SK-N-MC (cell line): ENCODE results near the gene APH1B.

ENCODE experiments used
- EZH2 ChIP-seq: fragments of 200-600 bp; sonication (generic); IDR thresholded peaks from one replicate; pipeline ENCODE4 v1.6.1; 2017; ENCODE audit warnings: antibody characterized with exemption
- FOXP2 ChIP-seq: optimal IDR thresholded peaks from 2 replicates; pipeline ENCODE3; 2011; ENCODE audit warnings: mild to moderate bottlenecking, moderate library complexity; ENCODE audit not compliant: insufficient read depth; ENCODE audit errors: extremely low read length, control extremely low read depth
- POLR2AphosphoS5 ChIP-seq: IDR thresholded peaks from 2 replicates; pipeline ENCODE4 v1.6.1; 2012; ENCODE audit warnings: mild to moderate bottlenecking, low read depth, low read length, borderline replicate concordance

DNA sequence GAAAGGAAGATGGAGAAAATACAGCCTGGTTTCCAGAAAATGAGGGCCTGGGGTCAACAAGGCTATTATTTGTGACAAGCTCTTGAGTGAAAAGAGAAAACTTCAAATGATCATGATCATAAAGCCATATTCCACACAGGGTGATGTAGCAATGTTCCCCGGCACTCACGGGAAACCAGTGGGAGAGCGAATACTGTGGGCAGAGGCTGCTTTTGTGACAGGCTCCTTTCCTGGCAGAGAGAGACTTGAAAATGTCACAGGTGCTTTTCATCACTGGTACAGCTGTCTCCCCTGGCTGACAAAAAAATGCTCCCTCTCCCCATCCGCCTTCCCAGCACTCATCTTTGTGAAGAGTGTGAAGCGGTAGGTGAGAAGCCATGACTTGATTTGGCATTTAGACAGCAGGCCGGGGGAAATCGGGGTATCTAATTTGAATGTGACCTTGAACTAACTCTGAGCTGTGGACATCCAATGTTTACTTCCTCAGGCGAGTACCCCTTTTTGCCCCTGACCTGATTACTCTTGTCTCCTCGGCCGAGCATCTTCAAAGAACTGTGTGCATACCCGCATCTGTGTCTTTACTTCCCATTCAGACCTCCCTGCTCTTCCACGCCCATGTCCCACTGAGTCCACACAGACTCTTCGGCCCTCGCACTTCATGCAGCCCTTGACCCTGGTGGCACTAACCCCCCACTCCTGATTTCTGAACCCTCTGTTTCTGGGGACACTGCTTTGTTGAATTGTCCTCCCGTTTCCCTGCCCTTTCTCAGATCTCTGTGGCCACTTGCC, 81.0 kb downstream of the APH1B start:
- TF ChIP-seq POLR2AphosphoS5, result no peak
- no peak for TF ChIP-seq EZH2
- TF ChIP-seq FOXP2, result no peak
